ENCODE measurements around the gene CLEC19A. TPM values are rescaled to one million over a fixed set of nuclear protein-coding genes. Genes with fewer than 3 reads are reported as not detected.

CLEC19A gene
- total RNA-seq, 1 experiment from 2014 or later = not detected

GRCh38 chr16:19344224-19344801 is 58.8 kb downstream of the CLEC19A start:
- no peak overlapping the region for H3K27ac Mint-ChIP-seq (ENCODE audit: unreplicated experiment)
- intact Hi-C loops (cut with micrococcal nuclease; ENCODE audit: unreplicated experiment) = no loop called here
- H3K4me1 Mint-ChIP-seq (ENCODE audit: low read depth, unreplicated experiment) = no peaks in the 10 kb centered on the region
- no peak for DNase-seq
- CTCF ChIA-PET = interaction anchor here (0.6 kb wide), 1 partner anchor 126 kb away, joined by 4 read pairs; no protein-coding TSS in a partner anchor
- no peak for TF ChIP-seq CTCF (IDR thresholded peaks at IDR 0.05; ENCODE audit: unreplicated experiment)
- no peaks in the 10 kb centered on the region for H3K36me3 Mint-ChIP-seq (ENCODE audit: insufficient read depth, unreplicated experiment)
- no TSS peak for BruUV-seq (replicated peaks)
- H3K4me3 Mint-ChIP-seq (ENCODE audit: low read depth, unreplicated experiment) = no peak overlapping the region
- peaks cover 3% of the 10 kb centered on the region for H3K9me3 Mint-ChIP-seq (ENCODE audit: low read depth, unreplicated experiment)
- H3K27me3 Mint-ChIP-seq (ENCODE audit: unreplicated experiment) = no peaks in the 10 kb centered on the region

GRCh38 chr16:19344980-19345379 is 59.4 kb downstream of the CLEC19A start:
- CTCF ChIA-PET = interaction anchor here (0.6 kb wide), 1 partner anchor 126 kb away, joined by 4 read pairs; no protein-coding TSS in a partner anchor
- DNase-seq = no peak
- TF ChIP-seq CTCF (IDR thresholded peaks at IDR 0.05; ENCODE audit: unreplicated experiment) = no peak
- H3K4me1 Mint-ChIP-seq (ENCODE audit: low read depth, unreplicated experiment) = no peaks in the 10 kb centered on the region
- no peak overlapping the region for H3K27ac Mint-ChIP-seq (ENCODE audit: unreplicated experiment)
- intact Hi-C loops (cut with micrococcal nuclease; ENCODE audit: unreplicated experiment) = no loop called here
- H3K27me3 Mint-ChIP-seq (ENCODE audit: unreplicated experiment) = no peaks in the 10 kb centered on the region
- no peak overlapping the region for H3K4me3 Mint-ChIP-seq (ENCODE audit: low read depth, unreplicated experiment)
- H3K9me3 Mint-ChIP-seq (ENCODE audit: low read depth, unreplicated experiment) = peaks cover 3% of the 10 kb centered on the region
- BruUV-seq (replicated peaks) = no TSS peak
- no peaks in the 10 kb centered on the region for H3K36me3 Mint-ChIP-seq (ENCODE audit: insufficient read depth, unreplicated experiment)

GRCh38 chr16:19346335-19346922 is 60.9 kb downstream of the CLEC19A start:
- intact Hi-C loops (cut with micrococcal nuclease; ENCODE audit: unreplicated experiment) = no loop called here
- no peaks in the 10 kb centered on the region for H3K4me1 Mint-ChIP-seq (ENCODE audit: low read depth, unreplicated experiment)
- DNase-seq = no peak
- CTCF ChIA-PET = no interaction called here
- no peak overlapping the region for H3K27ac Mint-ChIP-seq (ENCODE audit: unreplicated experiment)
- TF ChIP-seq CTCF (IDR thresholded peaks at IDR 0.05; ENCODE audit: unreplicated experiment) = no peak
- no TSS peak for BruUV-seq (replicated peaks)
- H3K4me3 Mint-ChIP-seq (ENCODE audit: low read depth, unreplicated experiment) = no peak overlapping the region
- no peaks in the 10 kb centered on the region for H3K27me3 Mint-ChIP-seq (ENCODE audit: unreplicated experiment)
- no peaks in the 10 kb centered on the region for H3K36me3 Mint-ChIP-seq (ENCODE audit: insufficient read depth, unreplicated experiment)
- H3K9me3 Mint-ChIP-seq (ENCODE audit: low read depth, unreplicated experiment) = peaks cover 3% of the 10 kb centered on the region

GRCh38 chr16:19348125-19348524 is 62.6 kb downstream of the CLEC19A start:
- BruUV-seq (replicated peaks) = no TSS peak
- Mint-ChIP-seq H3K27ac (ENCODE audit: unreplicated experiment) (no peak overlapping the region), H3K4me3 (ENCODE audit: low read depth, unreplicated experiment) (no peak overlapping the region), H3K9me3 (ENCODE audit: low read depth, unreplicated experiment) (peaks cover under 1% of the 10 kb centered on the region), H3K27me3 (ENCODE audit: unreplicated experiment) (no peaks in the 10 kb centered on the region), H3K4me1 (ENCODE audit: low read depth, unreplicated experiment) (no peaks in the 10 kb centered on the region), H3K36me3 (ENCODE audit: insufficient read depth, unreplicated experiment) (no peaks in the 10 kb centered on the region)
- no peak for DNase-seq
- intact Hi-C loops (cut with micrococcal nuclease; ENCODE audit: unreplicated experiment) = no loop called here
- CTCF ChIA-PET = interaction anchor here (0.7 kb wide), 1 partner anchor 22 kb away, joined by 4 read pairs; no protein-coding TSS in a partner anchor
- TF ChIP-seq CTCF (IDR thresholded peaks at IDR 0.05; ENCODE audit: unreplicated experiment) = no peak
